GM12864 (cell line): ENCODE results near the gene FOXL3.

Source experiments
- DNase-seq: peaks from one replicate; pipeline ENCODE4 v3.0.0-alpha.2; 2011; ENCODE audit warnings: low read depth
- H3K4me3 ChIP-seq: 2 replicates; pipeline ENCODE4 v1.5.1; 2011; ENCODE audit warnings: mild to moderate bottlenecking, low read depth, low read length, control low read depth
- CTCF ChIP-seq: IDR thresholded peaks from 2 replicates; pipeline ENCODE4 v1.5.1; 2011; ENCODE audit warnings: low read depth, mild to moderate bottlenecking, moderate library complexity, low read length, control low read depth, inconsistent platforms; ENCODE audit errors: missing control alignments

FOXL3 gene

GRCh38 chr7:276230-276835 is 13.6 kb upstream of the FOXL3 start:
- no peak overlapping the region for H3K4me3 ChIP-seq
- TF ChIP-seq CTCF: no peak
- no peak for DNase-seq

DNA sequence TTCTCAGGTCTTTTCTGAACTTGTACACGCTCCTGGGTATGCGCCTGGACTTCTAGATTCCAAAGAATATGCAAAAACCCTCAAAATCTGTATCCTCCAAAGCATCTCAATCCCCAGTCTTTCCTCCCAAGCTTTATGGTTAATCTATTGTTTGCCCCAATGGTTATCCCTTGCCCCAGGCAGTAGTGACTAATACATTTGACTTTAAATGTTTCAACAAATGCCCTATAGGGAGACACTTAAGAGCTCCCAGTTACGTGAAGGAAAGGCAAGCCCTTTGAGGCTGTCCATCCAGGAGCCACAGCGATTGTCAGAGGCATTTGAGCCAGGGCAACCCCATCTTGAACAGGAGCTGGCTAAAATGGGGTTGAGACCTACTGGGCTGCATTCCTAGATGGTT is 12.7 kb upstream of the FOXL3 start:
- TF ChIP-seq CTCF: no peak
- no peak for DNase-seq
- H3K4me3 ChIP-seq: no peak overlapping the region

GRCh38 chr7:278081-278480 is 11.9 kb upstream of the FOXL3 start:
- no peak for DNase-seq
- TF ChIP-seq CTCF: no peak
- no peak overlapping the region for H3K4me3 ChIP-seq

DNA sequence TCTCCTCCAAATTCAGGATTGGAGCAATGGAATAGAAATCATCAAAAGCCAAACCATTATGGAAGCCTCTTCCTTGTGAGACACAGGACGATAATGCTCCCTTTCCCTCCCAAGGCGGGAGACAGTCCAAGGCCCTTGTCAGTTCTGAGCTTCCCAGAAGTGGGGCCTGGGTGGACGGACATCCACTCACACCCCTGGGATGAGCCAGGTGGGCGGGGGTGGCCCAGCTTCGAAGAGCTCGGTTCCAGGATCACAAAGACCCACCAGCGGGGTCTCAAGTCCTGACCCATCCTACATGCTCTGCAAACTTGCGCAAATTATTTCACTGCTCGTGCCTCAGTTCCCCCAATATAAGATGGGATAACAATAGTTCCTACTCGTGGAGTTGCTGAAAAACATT is 10.1 kb upstream of the FOXL3 start:
- H3K4me3 ChIP-seq: no peak overlapping the region
- TF ChIP-seq CTCF: no peak
- DNase-seq: no peak

- no peak for TF ChIP-seq CTCF
- DNase-seq: no peak
- H3K4me3 ChIP-seq: no peak overlapping the region
These were observed 9.5 kb upstream of the FOXL3 start for GRCh38 chr7:280461-280860.

- TF ChIP-seq CTCF: no peak
- no peak for DNase-seq
These were observed 8.3 kb upstream of the FOXL3 start for GRCh38 chr7:281637-282036.

DNA sequence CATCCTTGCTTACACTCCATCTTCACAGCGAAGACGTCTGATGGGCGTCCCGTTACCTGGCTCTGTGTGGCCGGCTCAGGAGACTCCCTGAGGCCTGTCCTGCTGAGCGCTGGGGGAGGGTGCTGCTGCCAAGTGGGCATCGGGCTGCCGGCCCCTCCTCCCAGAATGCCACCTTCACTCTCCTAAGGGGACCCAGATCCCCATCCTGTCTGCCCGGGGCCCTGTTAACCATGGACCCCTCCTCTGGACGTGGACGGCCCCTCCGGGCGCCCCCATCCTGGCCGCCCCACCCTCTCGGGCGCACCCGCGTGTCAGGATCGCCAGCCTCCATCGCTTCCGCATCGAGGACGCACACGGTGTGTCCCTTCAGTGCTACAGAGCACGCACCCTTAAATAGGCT is 7.3 kb upstream of the FOXL3 start:
- H3K4me3 ChIP-seq: no peak overlapping the region
- no peak for TF ChIP-seq CTCF
- no peak for DNase-seq

More at GRCh38 chr7:281637-282036, 8.3 kb upstream of the FOXL3 start:
- no peak overlapping the region for H3K4me3 ChIP-seq
